H1 (cell line): ENCODE data around the gene SPRR2F. TPM values are rescaled to one million over a fixed set of nuclear protein-coding genes. Genes with fewer than 3 reads are reported as not detected.
A peak's percentile ranks its signal among the peaks of the same experiment; 100 is the strongest.
"Not testable (repeated sequence)": the region's sequence is repeated elsewhere in the genome, so short reads cannot be mapped to it uniquely, and the experiment has no call there.

Experiments used
- CTCF ChIA-PET: fragments of 300-600 bp; sonication (Branson Sonifier 250); formaldehyde crosslinking; loops from one replicate; lab custom pipeline; 2021; ENCODE audit not compliant: partially characterized antibody; lab: Charles Lee
- POLR2A ChIA-PET: fragments of 300-600 bp; sonication (Branson Sonifier 250); formaldehyde crosslinking; loops from one replicate; lab custom pipeline; 2021; ENCODE audit warnings: inconsistent platforms; ENCODE audit not compliant: partially characterized antibody; lab: Charles Lee
- DNase-seq, 2 experiments: peaks; one replicate each; pipeline versions ENCODE4 v3.0.0 to v3.0.0-alpha.2; 2010 to 2022; ENCODE audit warnings: low spot score in 2 of 2, low read depth in 1 of 2, mixed read lengths in 1 of 2
- FAIRE-seq: peaks from 2 replicates; lab custom pipeline; 2011; peaks lifted over from hg19 to GRCh38; lab: Jason Lieb, UNC
- H2AFZ ChIP-seq: 2 replicates; pipeline ENCODE4 v1.8.1; 2012; ENCODE audit warnings: low read length, inconsistent platforms
- H2AK5ac ChIP-seq: 2 replicates; pipeline ENCODE4 v1.6.1; 2013; ENCODE audit warnings: low read depth, low read length
- H2BK120ac ChIP-seq: replicated peaks from 2 replicates; pipeline ENCODE3; 2013; ENCODE audit warnings: low read depth, low read length, inconsistent platforms
- H2BK12ac ChIP-seq: 2 replicates; pipeline ENCODE4 v1.6.1; 2013; ENCODE audit warnings: low read depth, low read length
- H2BK15ac ChIP-seq: 2 replicates; pipeline ENCODE4 v1.6.1; 2013; ENCODE audit warnings: low read length
- H2BK20ac ChIP-seq: 2 replicates; pipeline ENCODE4 v1.6.1; 2013; ENCODE audit warnings: low read length
- H2BK5ac ChIP-seq: 2 replicates; pipeline ENCODE4 v1.6.1; 2013; ENCODE audit warnings: low read depth, low read length
- H3K14ac ChIP-seq: 2 replicates; pipeline ENCODE4 v1.6.1; 2013; ENCODE audit warnings: inconsistent platforms; ENCODE audit not compliant: insufficient read length
- H3K18ac ChIP-seq: 2 replicates; pipeline ENCODE4 v1.6.1; 2013; ENCODE audit warnings: low read length; ENCODE audit errors: extremely low read depth
- H3K23ac ChIP-seq: 2 replicates; pipeline ENCODE4 v1.6.1; 2013; ENCODE audit warnings: inconsistent platforms; ENCODE audit not compliant: insufficient read length
- H3K23me2 ChIP-seq: 2 replicates; pipeline ENCODE4 v1.6.1; 2013; ENCODE audit warnings: low read depth, low read length
- H3K27ac ChIP-seq: 2 replicates; pipeline ENCODE4 v1.6.1; 2011; ENCODE audit warnings: low read depth, low read length, inconsistent platforms
- H3K27me3 ChIP-seq, 4 experiments: replicated peaks in 1 of 4; 1 replicate in 1 of 4; 2 replicates in 3 of 4; pipeline versions ENCODE4 v1.6.1 to v1.8.1; 2011 to 2013; ENCODE audit warnings: low read length in 3 of 4, mild to moderate bottlenecking in 3 of 4, inconsistent platforms in 2 of 4, mixed read lengths in 2 of 4, moderate library complexity in 1 of 4; ENCODE audit not compliant: control insufficient read depth in 3 of 4, insufficient read depth in 3 of 4; ENCODE audit errors: extremely low read depth in 1 of 4
- H3K36me3 ChIP-seq, 4 experiments: 2 replicates each; pipeline versions ENCODE4 v1.6.1 to v1.8.1; 2011 to 2013; ENCODE audit warnings: mild to moderate bottlenecking in 4 of 4, low read length in 3 of 4, moderate library complexity in 2 of 4, control low read depth in 1 of 4, inconsistent platforms in 1 of 4; ENCODE audit not compliant: insufficient read depth in 4 of 4, control insufficient read depth in 2 of 4
- H3K4ac ChIP-seq: replicated peaks from 2 replicates; pipeline ENCODE3; 2013; ENCODE audit warnings: low read length, low read depth, mixed read lengths, inconsistent platforms; ENCODE audit not compliant: insufficient read length
- H3K4me1 ChIP-seq, 4 experiments: replicated peaks in 1 of 4; 1 replicate in 1 of 4; 2 replicates in 3 of 4; pipeline versions ENCODE4 v1.6.1 to v1.8.1; 2011 to 2013; ENCODE audit warnings: low read length in 3 of 4, inconsistent platforms in 2 of 4, mixed read lengths in 1 of 4; ENCODE audit not compliant: insufficient read depth in 4 of 4, control insufficient read depth in 3 of 4
- H3K4me2 ChIP-seq, 2 experiments: 2 replicates each; pipeline versions ENCODE4 v1.6.1 to v1.8.1; 2011 to 2013; ENCODE audit warnings: low read depth in 2 of 2, low read length in 2 of 2, control low read depth in 1 of 2, inconsistent platforms in 1 of 2, mild to moderate bottlenecking in 1 of 2; ENCODE audit not compliant: insufficient read depth in 1 of 2
- H3K4me3 ChIP-seq, 4 experiments: fragments of 200-600, 300-600 bp in 1 of 4; sonication (generic), shearing (Covaris generic), sonication (Bioruptor Twin) in 1 of 4; 2 replicates each; pipeline versions ENCODE4 v1.5.1 to v1.8.1; 2011 to 2016; ENCODE audit warnings: low read length in 4 of 4, low read depth in 3 of 4, control low read depth in 2 of 4, inconsistent platforms in 2 of 4, mild to moderate bottlenecking in 2 of 4, mixed read lengths in 1 of 4, moderate library complexity in 1 of 4; ENCODE audit not compliant: insufficient read depth in 2 of 4; ENCODE audit errors: extremely low read depth in 1 of 4
- H3K56ac ChIP-seq: replicated peaks from 2 replicates; pipeline ENCODE3; 2013; ENCODE audit warnings: low read depth, mild to moderate bottlenecking, mixed read lengths, low read length, inconsistent platforms; ENCODE audit not compliant: insufficient read length
- H3K79me1 ChIP-seq: 2 replicates; pipeline ENCODE4 v1.6.1; 2013; ENCODE audit warnings: low read depth, low read length, control low read depth
- H3K79me2 ChIP-seq, 2 experiments: 2 replicates each; pipeline versions ENCODE4 v1.6.1 to v1.8.1; 2012 to 2013; ENCODE audit warnings: low read length in 2 of 2, mild to moderate bottlenecking in 2 of 2, inconsistent platforms in 1 of 2; ENCODE audit not compliant: insufficient read depth in 2 of 2, control insufficient read depth in 1 of 2
- H3K9ac ChIP-seq, 4 experiments: replicated peaks in 1 of 4; 1 replicate in 1 of 4; 2 replicates in 3 of 4; pipeline versions ENCODE4 v1.6.1 to v1.8.1; 2011 to 2013; ENCODE audit warnings: low read depth in 3 of 4, low read length in 3 of 4, control low read depth in 2 of 4, mild to moderate bottlenecking in 2 of 4, moderate library complexity in 2 of 4, inconsistent platforms in 1 of 4; ENCODE audit errors: extremely low read depth in 1 of 4
- H3K9me3 ChIP-seq, 2 experiments: 2 replicates each; pipeline versions ENCODE4 v1.6.1 to v1.8.1; 2012 to 2013; ENCODE audit warnings: mild to moderate bottlenecking in 2 of 2, moderate library complexity in 2 of 2, control low read depth in 1 of 2, inconsistent platforms in 1 of 2, low read depth in 1 of 2, low read length in 1 of 2, mixed read lengths in 1 of 2; ENCODE audit not compliant: insufficient read depth in 2 of 2
- H4K20me1 ChIP-seq, 2 experiments: replicated peaks in 1 of 2; 2 replicates each; pipeline versions ENCODE3 to v1.8.1; 2011 to 2013; ENCODE audit warnings: inconsistent platforms in 2 of 2, low read length in 2 of 2, mild to moderate bottlenecking in 1 of 2; ENCODE audit not compliant: insufficient read depth in 2 of 2, control insufficient read depth in 1 of 2
- H4K5ac ChIP-seq: 2 replicates; pipeline ENCODE4 v1.6.1; 2013; ENCODE audit warnings: low read length, low read depth, mixed read lengths, inconsistent platforms; ENCODE audit not compliant: insufficient read length
- H4K8ac ChIP-seq: 2 replicates; pipeline ENCODE4 v1.8.0; 2013; ENCODE audit warnings: mild to moderate bottlenecking, moderate library complexity, low read length, inconsistent platforms; ENCODE audit not compliant: insufficient read depth; ENCODE audit errors: extremely low read depth
- H4K91ac ChIP-seq: replicated peaks from 2 replicates; pipeline ENCODE3; 2013; ENCODE audit warnings: low read length, mixed read lengths, inconsistent platforms; ENCODE audit not compliant: insufficient read length
- EP300 ChIP-seq, 2 experiments: IDR thresholded peaks; 1 replicate in 1 of 2; 2 replicates in 1 of 2; pipeline ENCODE4 v1.6.1; 2011 to 2012; ENCODE audit warnings: low read depth in 2 of 2, low read length in 2 of 2, mild to moderate bottlenecking in 2 of 2, borderline replicate concordance in 1 of 2, inconsistent platforms in 1 of 2, moderate library complexity in 1 of 2
- TCF12 ChIP-seq: IDR thresholded peaks from 2 replicates; pipeline ENCODE4 v1.6.1; 2011; ENCODE audit warnings: low read depth, mild to moderate bottlenecking, low read length
- YY1 ChIP-seq: IDR thresholded peaks from 2 replicates; pipeline ENCODE4 v1.6.1; 2011; ENCODE audit warnings: low read depth, mild to moderate bottlenecking, low read length
- WGBS, 2 experiments: shearing (Covaris generic) in 1 of 2; methylation state at CpG; one replicate each; pipeline versions ENCODE4 v1.1.6 to v1.1.7; 2013 to 2015; ENCODE audit warnings: low lambda C conversion rate in 2 of 2, mixed read lengths in 2 of 2, inconsistent platforms in 1 of 2, low coverage in 1 of 2, missing lambda C conversion rate in 1 of 2; ENCODE audit not compliant: insufficient replicate concordance in 2 of 2, insufficient coverage in 1 of 2, insufficient read length in 1 of 2; ENCODE audit errors: extremely low coverage in 1 of 2, missing lambda C conversion rate in 1 of 2; 5-methylcytosine and 5-hydroxymethylcytosine counted together
- polyA plus RNA-seq, 7 experiments: library from polyadenylated mRNA; depleted of rRNA in 3 of 7; stranded (reverse) in 5 of 7; unstranded in 2 of 7; fragments of >200 nt in 5 of 7; fragments of 200-250 nt in 2 of 7; gene quantifications; 1 replicate in 5 of 7; 2 replicates in 1 of 7; 4 replicates in 1 of 7; pipeline versions ENCODE4 v1.2.1 to v1.2.3, GENCODE V29; 2011 to 2013; ENCODE audit warnings: missing spikeins in 2 of 7, mixed read lengths in 2 of 7
- total RNA-seq: library from RNA; stranded (reverse); fragmentation: NEBNext Ultra II Directional; extraction: Animal tissue kit (Norgen Biotek cat#: 25700); gene quantifications from 2 replicates; pipeline ENCODE4 v1.2.1, GENCODE V29; 2021

SPRR2F gene
- total and polyA plus RNA-seq, 2 of the 8 experiments (the other 6 are each of a cell fraction or from before 2014, with no cell fraction given) = 0.50 to 1.1 TPM

GRCh38 chr1:153123793-153124192 lies 10.5 kb upstream of the SPRR2F start:
- Histone ChIP-seq H3K9me3 (peaks cover 3 to 14% of the 10 kb centered on the region in 2 experiments; a peak in 3 of 4 replicates), H3K27ac (0 out of 2 replicates have a peak overlapping the region, but pooled peaks have one; percentile 46), H3K4me2 (peak overlapping the region in 1 of 2 experiments; percentile 16; a peak in 2 of 4 replicates)
- POLR2A ChIA-PET, H3K4ac ChIP-seq, H3K79me1 ChIP-seq, H4K5ac ChIP-seq, H4K20me1 ChIP-seq, H4K8ac ChIP-seq, H3K36me3 ChIP-seq, H4K91ac ChIP-seq, H3K27me3 ChIP-seq, H3K18ac ChIP-seq, H2BK120ac ChIP-seq, H3K4me1 ChIP-seq, H2BK15ac ChIP-seq, H2BK20ac ChIP-seq, H2BK5ac ChIP-seq, H3K79me2 ChIP-seq, H2BK12ac ChIP-seq, DNase-seq, H3K4me3 ChIP-seq, H3K56ac ChIP-seq, H3K23ac ChIP-seq, H2AK5ac ChIP-seq, H3K23me2 ChIP-seq, H3K9ac ChIP-seq, H2AFZ ChIP-seq, H3K14ac ChIP-seq: not testable (repeated sequence)
- FAIRE-seq = peak; percentile 28
- CTCF ChIA-PET = interaction anchor here (1.3 kb wide), 1 partner anchor 69 kb away, joined by 5 read pairs; no protein-coding TSS in a partner anchor
- TF ChIP-seq EP300 (IDR thresholded peaks at IDR 0.05; ENCODE audit: borderline replicate concordance in 1 of 2, low read depth in 2 of 2, low read length in 2 of 2) = peak in 1 of 2 experiments; percentile 82; a peak in 1 of 3 replicates
- peak; percentile 45; the same call in 1 of the 2 replicates for TF ChIP-seq TCF12
- 0 out of 2 replicates have a peak, but pooled peaks have one; percentile 46 for TF ChIP-seq YY1
- WGBS, 2 experiments = 21% methylated on average over 8 of the region's 8 CpGs; no CpG with 5 or more reads in 1 of the 2 experiments
